Bronchial epithelial cell (primary cell): Measurements from ENCODE around the gene GALNT10. TPM values are rescaled to one million over a fixed set of nuclear protein-coding genes. Genes with fewer than 3 reads are reported as not detected.
"Not testable (repeated sequence)": the region's sequence is repeated elsewhere in the genome, so short reads cannot be mapped to it uniquely, and the experiment has no call there.

ENCODE experiments used
- DNase-seq: peaks from one replicate; pipeline ENCODE4 v3.0.0-alpha.2; 2010; ENCODE audit warnings: low read depth
- FAIRE-seq: peaks from 2 replicates; lab custom pipeline; 2011; peaks lifted over from hg19 to GRCh38; lab: Jason Lieb, UNC
- H3K27me3 ChIP-seq: 2 replicates; pipeline ENCODE4 v1.5.1; 2011; ENCODE audit warnings: low read length; ENCODE audit not compliant: control insufficient read depth, insufficient read depth
- H3K36me3 ChIP-seq: 2 replicates; pipeline ENCODE4 v1.5.1; 2011; ENCODE audit warnings: low read length; ENCODE audit not compliant: control insufficient read depth, insufficient read depth
- H3K4me3 ChIP-seq: 2 replicates; pipeline ENCODE4 v1.5.1; 2011; ENCODE audit warnings: mild to moderate bottlenecking, low read depth, low read length, control low read depth
- CTCF ChIP-seq: IDR thresholded peaks from 2 replicates; pipeline ENCODE4 v1.5.1; 2011; ENCODE audit warnings: mild to moderate bottlenecking, moderate library complexity, low read length, control low read depth, inconsistent platforms; ENCODE audit not compliant: insufficient read depth, severe bottlenecking
- total RNA-seq: library from RNA; depleted of rRNA; stranded (reverse); fragments of >200 nt; gene quantifications from 2 replicates; pipeline ENCODE4 v1.2.1, GENCODE V29; 2014

The GALNT10 gene
- total RNA-seq, 1 donor from 2014 or later, result 3.9 TPM

DNA sequence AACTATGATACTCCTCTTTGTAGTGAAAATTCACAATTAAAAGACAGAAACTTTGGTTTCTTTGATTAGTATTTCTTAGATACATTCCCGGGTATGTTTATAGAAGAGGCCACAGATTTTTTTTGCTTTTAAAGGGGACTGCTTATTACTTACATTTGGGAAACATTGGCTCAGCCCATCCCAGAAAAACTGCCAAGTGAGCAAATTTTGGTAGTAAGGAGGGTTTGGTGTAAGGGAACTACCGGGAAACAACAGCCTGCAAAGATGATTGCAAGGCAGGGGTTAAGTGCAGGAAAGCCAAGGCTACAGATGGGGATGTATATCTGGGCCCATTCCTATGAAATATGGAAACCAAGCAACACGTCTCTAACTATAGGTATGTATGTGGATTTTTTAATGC is 166.4 kb downstream of the GALNT10 start:
- H3K36me3 ChIP-seq, result no peaks in the 10 kb centered on the region
- no peak for TF ChIP-seq CTCF

DNA sequence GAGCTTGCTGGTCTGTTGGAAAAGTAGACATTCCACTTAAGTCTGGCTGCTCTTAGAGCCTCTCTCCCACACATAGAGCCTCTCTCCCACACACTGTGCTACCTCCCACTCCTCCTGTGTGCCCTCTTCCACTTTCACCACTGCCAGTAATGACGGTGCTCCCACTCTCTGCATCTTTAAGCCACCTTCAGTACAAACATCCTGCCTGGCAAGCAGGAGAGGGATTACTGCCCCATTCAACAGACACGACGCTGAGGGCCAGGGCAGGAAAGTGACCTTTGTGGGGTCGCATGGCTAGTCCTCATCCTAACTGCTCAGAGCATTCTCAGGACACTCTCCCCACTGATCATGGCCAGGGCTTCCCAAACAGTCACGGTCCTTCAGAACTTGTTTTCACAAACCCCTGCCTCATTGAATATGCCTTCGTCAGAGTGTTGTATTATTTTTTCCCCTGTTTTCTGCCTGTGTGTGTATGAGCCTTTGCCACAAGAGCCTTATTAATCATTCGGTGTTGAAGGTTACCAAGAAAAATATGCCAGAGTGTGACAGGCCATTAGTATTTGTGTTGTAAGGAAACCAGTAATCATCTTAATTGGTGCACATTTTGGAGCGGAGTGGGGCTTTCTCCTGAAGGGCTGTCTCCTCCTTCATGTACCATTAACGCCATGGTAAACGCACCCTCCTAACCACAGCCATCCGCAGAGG is 168.1 kb downstream of the GALNT10 start:
- no peak for FAIRE-seq
- no peak for DNase-seq
- Histone ChIP-seq H3K36me3 (no peaks in the 10 kb centered on the region), H3K27me3 (no peaks in the 10 kb centered on the region), H3K4me3 (no peak overlapping the region)
- no peak for TF ChIP-seq CTCF

More for the DNA sequence above, 166.4 kb downstream of the GALNT10 start:
- FAIRE-seq (no peak), DNase-seq (no peak)
- H3K4me3 ChIP-seq, result no peak overlapping the region
- no peaks in the 10 kb centered on the region for H3K27me3 ChIP-seq

DNA sequence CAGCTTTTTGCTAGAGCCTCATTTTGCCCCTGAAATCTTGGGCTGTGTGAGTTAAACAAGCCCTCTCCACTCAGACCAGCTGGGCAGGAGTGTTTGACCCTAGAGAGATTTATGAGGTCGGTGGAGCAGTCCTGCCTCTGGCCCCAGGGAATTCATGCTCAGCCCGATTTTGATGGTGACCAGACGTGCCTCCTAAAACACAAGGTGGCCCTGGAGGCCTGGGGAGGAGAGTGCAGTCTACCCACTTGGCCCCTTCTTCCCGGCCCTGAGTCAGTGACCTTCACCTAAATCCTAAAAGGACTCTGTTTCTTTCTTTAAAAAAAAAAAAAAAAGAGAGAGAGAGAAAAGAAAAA is 168.7 kb downstream of the GALNT10 start:
- DNase-seq (no peak), FAIRE-seq (no peak)
- TF ChIP-seq CTCF, result no peak
- Histone ChIP-seq H3K27me3 (no peaks in the 10 kb centered on the region), H3K4me3 (no peak overlapping the region), H3K36me3 (no peaks in the 10 kb centered on the region)

- FAIRE-seq, H3K27me3 ChIP-seq, H3K4me3 ChIP-seq, H3K36me3 ChIP-seq: not testable (repeated sequence)
- peak; percentile 48 for DNase-seq
These were observed 169.7 kb downstream of the GALNT10 start for GRCh38 chr5:154360241-154360640.

GRCh38 chr5:154363411-154363810 is 172.9 kb downstream of the GALNT10 start:
- no peaks in the 10 kb centered on the region for H3K27me3 ChIP-seq
- H3K36me3 ChIP-seq, result no peaks in the 10 kb centered on the region
- H3K4me3 ChIP-seq, result no peak overlapping the region
- no peak for DNase-seq
- no peak for TF ChIP-seq CTCF
- FAIRE-seq, result no peak

GRCh38 chr5:154364771-154365170 is 174.2 kb downstream of the GALNT10 start:
- DNase-seq, result no peak
- Histone ChIP-seq H3K36me3 (no peaks in the 10 kb centered on the region), H3K4me3 (no peak overlapping the region), H3K27me3 (no peaks in the 10 kb centered on the region)
- no peak for FAIRE-seq
- TF ChIP-seq CTCF, result no peak
